Upper lobe of left lung (tissue), 4 donors: ENCODE results near the gene GLP1R.

Source experiments
- CTCF ChIP-seq, 6 experiments: fragments of 450-650 bp in 4 of 6; fragments of 200-600 bp in 2 of 6; sonication (generic) in 2 of 6; IDR thresholded peaks; one replicate each; pipeline ENCODE4 v1.5.1; 2016 to 2019; ENCODE audit warnings: antibody characterized with exemption in 6 of 6
- POLR2A ChIP-seq, 4 donors: fragments of 450-650 bp; IDR thresholded peaks; one replicate each; pipeline ENCODE4 v1.5.1; 2016 to 2017; ENCODE audit warnings: antibody characterized with exemption in 4 of 4, mild to moderate bottlenecking in 2 of 4

GRCh38 chr6:39077882-39078594 lies 29.5 kb downstream of the GLP1R start:
- no peak for TF ChIP-seq CTCF (IDR thresholded peaks at IDR 0.05)
- TF ChIP-seq POLR2A (IDR thresholded peaks at IDR 0.05) = no peak
